SH-SY5Y (cell line): ENCODE measurements around the gene TTBK1.

Source experiments
- GATA2 ChIP-seq: IDR thresholded peaks from 2 replicates; pipeline ENCODE4 v1.6.1; 2011; ENCODE audit warnings: mild to moderate bottlenecking, low read depth, low read length
- GATA3 ChIP-seq: IDR thresholded peaks from 2 replicates; pipeline ENCODE4 v1.6.1; 2011; ENCODE audit warnings: low read depth, mild to moderate bottlenecking, low read length, moderate library complexity

Gene TTBK1

GRCh38 chr6:43254846-43255245 is 11.6 kb downstream of the TTBK1 start:
- TF ChIP-seq GATA3 (no peak), GATA2 (no peak)

GRCh38 chr6:43255408-43256054 is 12.2 kb downstream of the TTBK1 start:
- no peak for TF ChIP-seq GATA3
- TF ChIP-seq GATA2: no peak

- TF ChIP-seq GATA3 (no peak), GATA2 (no peak)
Observed at GRCh38 chr6:43256670-43257366, 13.5 kb downstream of the TTBK1 start.

DNA sequence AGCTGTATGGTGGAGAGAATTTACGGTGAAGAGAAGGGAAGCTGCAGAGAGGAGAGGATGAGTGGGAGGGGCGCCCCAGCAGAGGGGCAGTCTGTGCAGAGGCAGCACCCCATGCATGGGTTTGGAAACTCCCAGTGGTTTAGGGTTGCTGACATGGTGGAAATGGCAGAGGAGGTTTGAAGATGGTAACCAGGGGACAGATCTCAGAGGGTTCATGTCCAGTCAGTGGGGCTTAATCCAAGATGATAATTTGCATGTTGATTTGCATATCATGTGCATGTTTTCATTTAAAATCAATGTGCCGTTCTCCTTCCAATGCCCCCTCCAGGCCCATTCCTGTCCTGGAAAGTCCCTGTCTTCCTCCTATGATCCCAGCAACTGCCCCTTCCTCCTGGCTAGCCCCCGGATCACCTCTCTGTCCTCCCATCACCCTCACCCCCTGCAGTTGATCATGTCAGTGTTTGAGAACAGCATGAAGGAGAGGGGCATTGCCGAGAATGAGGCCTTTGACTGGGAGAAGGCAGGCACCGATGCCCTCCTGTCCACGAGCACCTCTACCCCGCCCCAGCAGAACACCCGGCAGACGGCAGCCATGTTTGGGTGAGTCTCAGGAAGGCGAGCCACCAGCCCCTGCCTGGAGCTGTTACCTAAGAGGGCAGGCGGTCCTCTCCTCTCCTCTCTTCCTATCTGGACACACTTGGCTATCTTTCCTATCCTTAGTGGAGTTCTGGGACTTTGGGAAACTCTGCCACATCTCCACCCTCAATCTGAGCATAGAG is 14.3 kb downstream of the TTBK1 start:
- no peak for TF ChIP-seq GATA3
- no peak for TF ChIP-seq GATA2

DNA sequence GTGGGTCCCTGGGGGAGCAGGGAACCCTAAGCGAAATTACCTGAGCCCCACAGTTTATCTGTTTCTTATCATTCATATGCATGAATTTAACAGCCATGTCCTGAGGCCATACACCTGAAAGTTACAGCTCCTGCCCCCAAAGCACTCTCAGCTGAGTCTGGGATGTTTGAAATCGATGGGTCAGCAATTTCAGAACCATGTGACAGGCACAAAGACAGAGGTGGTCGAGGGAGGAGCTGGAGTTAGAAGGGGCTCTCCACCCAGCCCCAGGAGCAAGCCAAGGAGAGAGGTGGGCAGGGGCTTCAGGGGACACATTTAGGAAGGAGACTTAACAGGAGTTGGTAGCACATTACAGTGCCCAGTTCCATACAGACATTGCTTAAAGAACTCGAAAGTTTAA is 14.9 kb downstream of the TTBK1 start:
- TF ChIP-seq GATA3 (no peak), GATA2 (no peak)

DNA sequence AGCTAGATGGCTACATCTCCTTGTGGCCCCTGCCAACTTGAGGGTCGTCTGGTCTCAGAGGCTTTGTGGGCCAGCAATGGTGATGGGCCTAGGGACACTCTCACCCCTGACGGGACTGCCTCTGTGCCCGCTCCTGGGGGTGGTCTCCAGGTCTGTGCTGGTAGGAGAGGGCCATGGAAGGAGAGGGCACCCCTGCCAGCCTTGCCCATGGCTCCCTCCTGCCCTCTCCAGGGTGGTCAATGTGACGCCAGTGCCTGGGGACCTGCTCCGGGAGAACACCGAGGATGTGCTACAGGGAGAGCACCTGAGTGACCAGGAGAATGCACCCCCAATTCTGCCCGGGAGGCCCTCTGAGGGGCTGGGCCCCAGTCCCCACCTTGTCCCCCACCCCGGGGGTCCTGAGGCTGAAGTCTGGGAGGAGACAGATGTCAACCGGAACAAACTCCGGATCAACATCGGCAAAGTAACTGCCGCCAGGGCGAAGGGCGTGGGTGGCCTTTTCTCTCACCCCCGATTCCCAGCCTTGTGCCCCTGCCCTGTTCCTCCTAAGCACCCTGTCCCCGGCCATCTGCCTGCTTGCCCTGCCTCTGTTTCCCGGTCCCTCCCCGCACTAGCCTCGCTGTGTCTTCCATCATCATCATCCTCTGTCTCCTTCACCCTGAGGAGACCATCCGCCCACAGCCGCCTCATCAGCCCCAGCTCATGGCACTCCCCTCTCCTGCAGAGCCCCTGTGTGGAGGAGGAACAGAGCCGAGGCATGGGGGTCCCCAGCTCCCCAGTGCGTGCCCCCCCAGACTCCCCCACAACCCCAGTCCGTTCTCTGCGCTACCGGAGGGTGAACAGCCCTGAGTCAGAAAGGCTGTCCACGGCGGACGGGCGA is 15.8 kb downstream of the TTBK1 start:
- no peak for TF ChIP-seq GATA3
- no peak for TF ChIP-seq GATA2

GRCh38 chr6:43260791-43261190 is 17.5 kb downstream of the TTBK1 start:
- TF ChIP-seq GATA2 (no peak), GATA3 (no peak)

DNA sequence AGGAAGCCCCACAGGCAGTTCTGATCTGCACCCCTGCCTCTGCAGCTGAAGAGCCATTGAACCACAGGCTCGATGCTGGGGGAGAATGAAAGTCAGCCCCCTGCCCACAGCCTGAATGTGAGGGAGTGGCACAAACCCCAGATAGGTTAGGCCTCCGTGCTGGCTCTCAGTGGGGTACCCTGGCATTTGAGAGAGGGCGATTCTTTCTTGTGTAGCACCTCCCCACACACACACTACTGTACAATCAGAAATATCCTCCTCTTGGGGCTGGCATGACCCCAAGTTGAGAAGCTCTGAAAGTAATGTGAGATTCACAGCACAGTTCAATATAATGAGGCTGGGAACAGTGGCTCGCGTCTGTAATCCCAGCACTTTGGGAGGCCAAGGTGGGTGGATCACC is 17.9 kb downstream of the TTBK1 start:
- no peak for TF ChIP-seq GATA2
- TF ChIP-seq GATA3: no peak

- TF ChIP-seq GATA2 (no peak), GATA3 (no peak)
Observed at GRCh38 chr6:43262000-43262779, 18.9 kb downstream of the TTBK1 start.

GRCh38 chr6:43262780-43263313 is 19.6 kb downstream of the TTBK1 start:
- TF ChIP-seq GATA3 (no peak), GATA2 (no peak)

DNA sequence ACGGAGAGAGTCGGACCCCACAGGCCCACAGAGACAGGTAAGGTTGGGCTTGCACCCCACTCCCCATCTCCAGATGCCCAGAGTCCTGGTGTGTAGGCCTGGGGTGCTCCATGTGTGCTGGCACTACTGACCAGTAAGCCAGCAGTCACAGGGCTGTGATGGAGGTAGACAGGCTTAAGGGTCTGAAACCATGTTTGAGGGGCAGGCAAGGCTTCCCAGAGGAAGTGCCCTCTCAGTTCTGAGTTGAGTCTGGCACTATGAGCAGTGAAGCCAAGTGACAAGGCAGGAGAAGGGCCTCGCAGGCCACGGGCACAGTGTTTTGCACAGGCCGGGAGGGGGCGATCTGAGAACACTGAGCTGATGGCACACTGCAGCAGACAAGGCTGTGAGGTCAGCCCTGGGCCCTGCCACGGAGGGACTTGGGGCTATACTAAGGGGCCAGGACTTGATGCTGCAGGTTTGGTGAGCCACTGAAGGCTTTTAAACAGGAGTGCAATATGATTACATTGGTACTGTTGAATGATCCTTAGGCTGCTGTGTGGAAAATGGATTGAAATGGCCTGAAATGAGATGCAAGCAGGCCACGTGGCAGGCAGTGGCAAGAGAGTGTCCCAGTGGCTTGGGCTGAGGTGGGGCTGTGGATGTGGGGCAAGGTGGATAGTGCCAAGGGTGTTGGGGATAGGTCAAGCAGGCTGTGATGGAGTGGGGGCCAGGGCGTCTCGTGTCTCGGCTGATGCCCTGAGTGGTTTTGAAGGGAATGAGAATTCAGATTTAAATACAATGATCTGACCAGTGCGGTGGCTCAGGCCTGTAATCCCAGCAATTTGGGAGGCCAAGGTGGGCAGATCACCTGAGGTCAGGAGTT is 20.3 kb downstream of the TTBK1 start:
- TF ChIP-seq GATA3 (no peak), GATA2 (no peak)

DNA sequence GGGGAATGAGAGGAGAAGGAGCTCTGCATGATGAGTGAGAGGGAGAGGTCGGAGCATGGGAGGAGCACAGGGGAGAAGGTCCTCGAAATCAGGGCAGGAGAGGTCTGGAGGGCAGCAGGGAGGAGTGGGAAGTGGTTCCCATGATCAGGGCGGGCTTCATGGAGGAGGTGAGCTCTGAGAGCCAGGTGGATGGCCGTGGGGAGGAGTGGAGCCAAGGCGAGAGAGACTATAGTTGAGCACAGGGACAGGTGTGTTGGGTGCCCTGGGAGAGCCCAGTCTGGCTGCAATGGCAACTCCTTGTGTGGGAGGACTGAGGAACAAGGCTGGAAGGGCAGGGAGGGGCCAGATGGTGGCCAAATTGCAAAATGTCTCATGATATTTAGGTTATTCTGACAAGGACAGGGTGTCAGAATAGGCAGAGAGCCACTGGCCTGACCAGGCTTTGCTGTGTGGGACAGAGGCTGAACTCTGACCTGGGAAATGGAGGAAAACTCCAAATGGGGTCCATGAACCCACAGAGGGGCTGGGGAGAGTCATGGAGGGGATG is 21.4 kb downstream of the TTBK1 start:
- TF ChIP-seq GATA3: no peak
